Kidney epithelial cell (primary cell): ENCODE results near the gene ZNF526. TPM values are rescaled to one million over a fixed set of nuclear protein-coding genes. Genes with fewer than 3 reads are reported as not detected.

Experiments
- DNase-seq: peaks from one replicate; pipeline ENCODE4 v3.0.0-alpha.2; 2010; ENCODE audit warnings: low read depth
- H3K27me3 ChIP-seq: 2 replicates; pipeline ENCODE4 v1.6.0; 2011; ENCODE audit warnings: low read length; ENCODE audit not compliant: control insufficient read depth, insufficient read depth
- H3K36me3 ChIP-seq: 2 replicates; pipeline ENCODE4 v1.5.1; 2011; ENCODE audit warnings: low read length; ENCODE audit not compliant: control insufficient read depth, insufficient read depth
- H3K4me3 ChIP-seq: 2 replicates; pipeline ENCODE4 v1.5.1; 2011; ENCODE audit warnings: low read depth, mild to moderate bottlenecking, control low read depth, low read length
- total RNA-seq: library from RNA; depleted of rRNA; stranded (reverse); fragments of >200 nt; gene quantifications from 2 replicates; pipeline ENCODE4 v1.2.3, GENCODE V29; 2015
- TF ChIP-seq, protein P1 (sequence below): IDR thresholded peaks from 2 replicates; pipeline ENCODE4 v1.5.1; 2011; ENCODE audit warnings: mild to moderate bottlenecking, moderate library complexity, low read length, control low read depth, inconsistent platforms; ENCODE audit not compliant: insufficient read depth, poor library complexity, severe bottlenecking

ZNF526 gene
- total RNA-seq, 1 donor from 2014 or later: 6.1 TPM

DNA sequence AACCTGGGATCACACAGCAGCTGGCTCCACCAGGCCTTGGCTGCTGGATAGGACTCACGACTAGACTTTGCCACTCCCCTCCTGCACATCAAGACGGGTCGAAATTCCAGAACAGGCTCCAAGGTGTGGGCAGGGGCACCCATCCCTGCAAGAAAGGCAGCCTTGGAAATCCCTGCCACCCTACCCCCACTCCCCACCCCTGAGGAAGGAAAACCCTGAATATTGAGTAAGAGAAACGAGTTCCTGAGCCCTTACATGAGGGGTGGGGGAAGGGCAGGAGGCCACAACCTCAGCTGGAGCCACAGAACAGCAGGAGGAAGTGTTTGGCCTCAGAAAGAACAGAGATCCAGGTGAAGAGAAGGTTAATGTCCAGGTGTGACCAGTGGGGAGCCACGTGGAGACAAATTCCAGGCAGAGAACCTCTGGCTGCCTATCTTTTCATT, 22.7 kb upstream of the ZNF526 start:
- TF ChIP-seq, protein P1, sequence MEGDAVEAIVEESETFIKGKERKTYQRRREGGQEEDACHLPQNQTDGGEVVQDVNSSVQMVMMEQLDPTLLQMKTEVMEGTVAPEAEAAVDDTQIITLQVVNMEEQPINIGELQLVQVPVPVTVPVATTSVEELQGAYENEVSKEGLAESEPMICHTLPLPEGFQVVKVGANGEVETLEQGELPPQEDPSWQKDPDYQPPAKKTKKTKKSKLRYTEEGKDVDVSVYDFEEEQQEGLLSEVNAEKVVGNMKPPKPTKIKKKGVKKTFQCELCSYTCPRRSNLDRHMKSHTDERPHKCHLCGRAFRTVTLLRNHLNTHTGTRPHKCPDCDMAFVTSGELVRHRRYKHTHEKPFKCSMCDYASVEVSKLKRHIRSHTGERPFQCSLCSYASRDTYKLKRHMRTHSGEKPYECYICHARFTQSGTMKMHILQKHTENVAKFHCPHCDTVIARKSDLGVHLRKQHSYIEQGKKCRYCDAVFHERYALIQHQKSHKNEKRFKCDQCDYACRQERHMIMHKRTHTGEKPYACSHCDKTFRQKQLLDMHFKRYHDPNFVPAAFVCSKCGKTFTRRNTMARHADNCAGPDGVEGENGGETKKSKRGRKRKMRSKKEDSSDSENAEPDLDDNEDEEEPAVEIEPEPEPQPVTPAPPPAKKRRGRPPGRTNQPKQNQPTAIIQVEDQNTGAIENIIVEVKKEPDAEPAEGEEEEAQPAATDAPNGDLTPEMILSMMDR: no peak
- Histone ChIP-seq H3K4me3 (no peak overlapping the region), H3K36me3 (peaks cover 4% of the 10 kb centered on the region), H3K27me3 (no peaks in the 10 kb centered on the region)
- DNase-seq: no peak

GRCh38 chr19:42198676-42199439, 21.3 kb upstream of the ZNF526 start:
- peaks cover 4% of the 10 kb centered on the region for H3K36me3 ChIP-seq
- H3K27me3 ChIP-seq: no peaks in the 10 kb centered on the region
- no peak overlapping the region for H3K4me3 ChIP-seq
- TF ChIP-seq, protein P1: no peak
- no peak for DNase-seq

DNA sequence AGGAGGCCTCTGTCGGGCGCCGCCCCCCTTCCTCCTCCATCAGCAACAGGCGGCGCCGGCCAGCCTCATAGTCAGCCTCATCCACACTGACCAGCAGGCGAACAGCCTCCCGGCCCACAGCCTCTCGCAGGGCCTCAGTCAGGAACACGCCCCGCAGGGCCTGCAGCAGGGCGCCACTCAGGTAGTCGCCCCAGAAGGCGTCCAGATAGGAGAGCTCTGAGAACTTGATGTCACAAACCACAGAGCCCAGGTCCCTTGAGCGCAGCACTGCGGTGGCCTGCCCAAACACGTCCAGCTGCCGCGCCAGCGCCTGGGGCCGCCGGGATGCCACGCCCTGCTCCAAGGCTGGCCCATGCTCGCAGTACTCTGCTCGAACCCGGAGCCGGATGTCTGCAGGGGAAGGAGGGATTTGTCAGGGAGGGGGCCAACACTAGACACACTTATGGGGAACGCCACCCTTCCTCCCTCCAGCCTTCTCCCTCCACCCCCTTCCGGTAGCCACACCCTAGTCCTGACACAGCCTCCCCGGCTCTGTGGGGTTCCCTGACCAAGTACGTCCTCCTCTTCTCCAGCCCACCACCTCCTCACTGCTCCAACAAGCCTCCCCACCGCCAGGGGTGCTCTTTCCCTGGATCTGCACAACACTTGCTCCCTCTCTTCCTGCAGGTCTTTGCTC, 20.5 kb upstream of the ZNF526 start:
- no peak for DNase-seq
- Histone ChIP-seq H3K36me3 (peaks cover 4% of the 10 kb centered on the region), H3K27me3 (no peaks in the 10 kb centered on the region), H3K4me3 (no peak overlapping the region)
- TF ChIP-seq, protein P1: no peak

DNA sequence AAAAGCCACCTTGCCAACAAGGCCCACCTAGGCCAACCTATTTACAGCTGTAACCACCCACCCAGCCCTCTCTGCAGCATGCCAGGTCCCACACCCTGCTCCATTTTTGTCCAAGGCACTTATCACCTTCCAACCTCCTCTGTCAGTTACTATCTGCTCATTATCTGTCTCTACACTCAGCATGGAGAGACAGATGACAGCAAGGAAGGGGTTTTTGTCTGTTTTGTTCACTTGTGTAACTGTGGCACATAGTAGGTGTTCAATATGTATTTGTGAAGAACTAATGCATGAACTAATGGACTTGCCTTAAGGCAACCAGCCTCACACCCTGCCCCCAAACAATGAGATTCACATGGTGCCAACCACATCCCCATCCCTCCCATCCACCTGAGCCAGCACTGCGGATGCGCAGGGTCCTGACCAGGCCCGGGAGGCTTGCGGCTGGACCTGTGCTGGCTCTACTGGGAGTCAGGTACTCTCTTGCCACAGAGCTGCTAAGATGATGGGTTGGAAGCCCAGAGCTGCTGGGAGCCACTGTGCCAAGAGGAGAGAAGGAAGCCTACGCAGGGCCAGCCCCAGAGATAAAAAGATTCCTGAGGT, 19.9 kb upstream of the ZNF526 start:
- H3K27me3 ChIP-seq: no peaks in the 10 kb centered on the region

GRCh38 chr19:42201489-42202289, 18.4 kb upstream of the ZNF526 start:
- Histone ChIP-seq H3K4me3 (no peak overlapping the region), H3K36me3 (peaks cover 4% of the 10 kb centered on the region), H3K27me3 (no peaks in the 10 kb centered on the region)
- TF ChIP-seq, protein P1: no peak
- DNase-seq: no peak

More for the DNA sequence above, 19.9 kb upstream of the ZNF526 start:
- H3K36me3 ChIP-seq: peaks cover 4% of the 10 kb centered on the region
- H3K4me3 ChIP-seq: no peak overlapping the region
- TF ChIP-seq, protein P1: no peak
- DNase-seq: no peak
